ENCODE results near the gene MEOX1. TPM values are rescaled to one million over a fixed set of nuclear protein-coding genes. Genes with fewer than 3 reads are reported as not detected.

The MEOX1 gene
- total and polyA plus RNA-seq, 2 of the 4 experiments (the other 2 are of a cell fraction) = 0.48 to 0.72 TPM

DNA sequence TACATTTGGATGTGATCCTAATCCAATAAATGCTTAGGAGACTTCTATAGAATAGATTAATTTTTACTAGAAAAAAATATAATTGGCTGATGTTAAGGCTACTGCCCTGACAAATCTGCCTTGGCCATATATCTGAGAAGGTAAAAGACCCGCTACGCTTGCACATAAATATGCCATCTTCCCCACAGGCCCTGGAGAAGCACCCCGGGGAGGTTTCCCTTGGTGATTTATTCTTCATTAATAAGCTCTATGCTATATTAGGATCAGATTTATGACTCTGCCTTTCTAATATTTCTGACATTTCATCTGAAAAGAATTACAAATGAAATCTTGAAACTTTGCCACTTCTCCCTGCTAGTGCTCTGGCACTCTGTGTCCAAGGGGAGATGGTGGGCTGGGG, 27.4 kb upstream of the MEOX1 start:
- intact Hi-C loops (cut with micrococcal nuclease) = no loop called here

More for the DNA sequence above, 27.4 kb upstream of the MEOX1 start:
- H3K4me3 ChIP-seq (ENCODE audit: insufficient read depth, low read depth, low read length) = no peak overlapping the region
- no peak overlapping the region for H2BK20ac ChIP-seq (ENCODE audit: low read depth, low read length)
- H4K5ac ChIP-seq (ENCODE audit: low read depth, low read length) = no peak overlapping the region
- H3K56ac ChIP-seq (ENCODE audit: extremely low read depth, insufficient read depth, low read length) = no peak overlapping the region
- H3K18ac ChIP-seq (ENCODE audit: low read depth, low read length) = no peak overlapping the region
- no peak overlapping the region for H3K27ac ChIP-seq (ENCODE audit: insufficient read depth, low read length)
- no peak overlapping the region for H3K23ac ChIP-seq (ENCODE audit: low read depth, low read length)
- DNase-seq (no peak), ATAC-seq (ENCODE audit: low read depth) (no peak)
- H3K27me3 ChIP-seq (ENCODE audit: control insufficient read depth, insufficient read depth, low read length) = peaks cover 51% of the 10 kb centered on the region
- ChIA-PET POLR2A (ENCODE audit: unreplicated experiment) (no interaction called here), CTCF (interaction anchor here (0.9 to 1.4 kb wide), 2 partner anchors 72 to 77 kb away, joined by 4 read pairs; no protein-coding TSS in a partner anchor)
- H2BK15ac ChIP-seq (ENCODE audit: low read depth, low read length) = no peak overlapping the region
- H3K4me1 ChIP-seq (ENCODE audit: control insufficient read depth, insufficient read depth, low read length) = no peaks in the 10 kb centered on the region
- H2BK5ac ChIP-seq (ENCODE audit: low read depth, low read length, poor library complexity, severe bottlenecking) = no peak overlapping the region
- in situ Hi-C loops (cut with MboI; ENCODE audit: low sequenced_read_pairs) (no loop called here), dilution Hi-C loops (cut with HindIII; ENCODE audit: low sequenced_read_pairs, unreplicated experiment) (no loop called here)
- WGBS, 2 experiments (ENCODE audit: extremely low coverage in 2 of 2, insufficient read length in 1 of 2) = no CpG with 5 or more reads among the region's 3 CpGs
- no peaks in the 10 kb centered on the region for H3K36me3 ChIP-seq (ENCODE audit: control insufficient read depth, insufficient read depth, low read length)
- H3K79me1 ChIP-seq (ENCODE audit: low read depth in 1 of 2, low read length in 2 of 2) = no peaks in the 10 kb centered on the region
- H3K9me3 ChIP-seq (ENCODE audit: control insufficient read depth, insufficient read depth, low read length) = no peaks in the 10 kb centered on the region
- no peak overlapping the region for H2BK120ac ChIP-seq (ENCODE audit: low read depth, low read length)
- no peak overlapping the region for H3K4ac ChIP-seq (ENCODE audit: low read depth, low read length)
- no TSS peak for BruUV-seq (replicated peaks)
- H3K9me1 ChIP-seq (ENCODE audit: insufficient read depth, low read length) = no peaks in the 10 kb centered on the region
- no peak overlapping the region for H3K14ac ChIP-seq (replicated peaks; ENCODE audit: low read depth, low read length)
- no peak overlapping the region for H3K4me2 ChIP-seq (ENCODE audit: low read depth, low read length)
- H3K9ac ChIP-seq (ENCODE audit: low read depth, low read length) = no peak overlapping the region
- H4K8ac ChIP-seq (ENCODE audit: low read depth in 2 of 2, low read length in 2 of 2) = no peak overlapping the region
- no peak overlapping the region for H4K91ac ChIP-seq (ENCODE audit: insufficient read depth, low read depth, low read length)
- H2AFZ ChIP-seq (replicated peaks; ENCODE audit: low read length, poor library complexity) = no peak overlapping the region
- no peak overlapping the region for H2AK9ac ChIP-seq (replicated peaks; ENCODE audit: low read depth, low read length, poor library complexity)
- H4K20me1 ChIP-seq (ENCODE audit: insufficient read depth, low read length) = no peaks in the 10 kb centered on the region
- no peak overlapping the region for H2AK5ac ChIP-seq (ENCODE audit: low read depth, low read length)
- no peak for TF ChIP-seq CHD1 (IDR thresholded peaks at IDR 0.05; ENCODE audit: low read depth, low read length)
- no peak for TF ChIP-seq CTCF (conservative IDR thresholded peaks at IDR 0.05; ENCODE audit: low read depth, low read length)
- no peak for TF ChIP-seq FOS (IDR thresholded peaks at IDR 0.05; ENCODE audit: low read depth, low read length)
- TF ChIP-seq SMC3 (IDR thresholded peaks at IDR 0.05; ENCODE audit: low read depth, low read length) = no peak
- no peak for TF ChIP-seq BHLHE40 (IDR thresholded peaks at IDR 0.05; ENCODE audit: low read depth, low read length)
- TF ChIP-seq NFE2L2 (IDR thresholded peaks at IDR 0.05; ENCODE audit: low read depth, low read length) = no peak
- no peak for TF ChIP-seq RAD21 (IDR thresholded peaks at IDR 0.05; ENCODE audit: low read length)
- TF ChIP-seq POLR2A (IDR thresholded peaks at IDR 0.05; ENCODE audit: low read depth, low read length) = no peak
- no peak for TF ChIP-seq MXI1 (IDR thresholded peaks at IDR 0.05; ENCODE audit: borderline replicate concordance, low read depth, low read length)
- no peak for TF ChIP-seq RCOR1 (IDR thresholded peaks at IDR 0.05; ENCODE audit: insufficient replicate concordance, low read length)
- TF ChIP-seq, protein P1, sequence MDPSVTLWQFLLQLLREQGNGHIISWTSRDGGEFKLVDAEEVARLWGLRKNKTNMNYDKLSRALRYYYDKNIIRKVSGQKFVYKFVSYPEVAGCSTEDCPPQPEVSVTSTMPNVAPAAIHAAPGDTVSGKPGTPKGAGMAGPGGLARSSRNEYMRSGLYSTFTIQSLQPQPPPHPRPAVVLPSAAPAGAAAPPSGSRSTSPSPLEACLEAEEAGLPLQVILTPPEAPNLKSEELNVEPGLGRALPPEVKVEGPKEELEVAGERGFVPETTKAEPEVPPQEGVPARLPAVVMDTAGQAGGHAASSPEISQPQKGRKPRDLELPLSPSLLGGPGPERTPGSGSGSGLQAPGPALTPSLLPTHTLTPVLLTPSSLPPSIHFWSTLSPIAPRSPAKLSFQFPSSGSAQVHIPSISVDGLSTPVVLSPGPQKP (IDR thresholded peaks at IDR 0.05; ENCODE audit: borderline replicate concordance, low read depth, low read length) = no peak
- no peak for TF ChIP-seq MAZ (IDR thresholded peaks at IDR 0.05; ENCODE audit: borderline replicate concordance, low read depth, low read length)
- no peak for TF ChIP-seq MAFK (IDR thresholded peaks at IDR 0.05; ENCODE audit: low read depth, low read length)
- no peak for TF ChIP-seq CEBPB (IDR thresholded peaks at IDR 0.05; ENCODE audit: low read depth, low read length)
- TF ChIP-seq USF2 (IDR thresholded peaks at IDR 0.05; ENCODE audit: low read depth, low read length) = no peak
- no peak for TF ChIP-seq RFX5 (IDR thresholded peaks at IDR 0.05; ENCODE audit: low read depth, low read length)

Data from IMR-90 (cell line).